ENCODE data around the gene CA12. TPM values are rescaled to one million over a fixed set of nuclear protein-coding genes. Genes with fewer than 3 reads are reported as not detected.
"Not testable (repeated sequence)": the region's sequence is repeated elsewhere in the genome, so short reads cannot be mapped to it uniquely, and the experiment has no call there.

CA12 gene
- total RNA-seq, 1 donor from 2014 or later, result 0.46 TPM

GRCh38 chr15:63331456-63331855 is 50.2 kb downstream of the CA12 start:
- no peak for DNase-seq (ENCODE audit: low spot score)

DNA sequence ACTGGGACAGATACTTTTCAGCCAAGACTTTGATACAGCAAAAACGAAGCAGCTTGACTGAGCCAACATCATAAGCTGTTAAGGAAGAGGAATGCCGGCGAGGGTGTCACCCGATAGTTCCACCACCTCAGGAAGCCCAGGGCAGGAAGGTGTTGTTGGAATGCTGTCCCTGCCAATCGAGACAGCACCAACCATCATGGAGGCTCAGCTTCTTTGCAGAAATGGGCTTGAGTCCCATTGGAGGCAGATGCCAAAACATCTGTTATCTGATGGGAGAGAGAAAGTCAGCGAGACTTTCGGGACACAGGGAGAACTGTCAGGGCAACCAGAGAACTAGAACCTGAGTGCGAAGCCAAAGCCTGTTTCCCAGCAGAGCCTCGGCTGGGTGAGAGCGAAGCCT is 50.7 kb downstream of the CA12 start:
- H3K4me1 Mint-ChIP-seq (ENCODE audit: low read depth), result peaks cover 6% of the 10 kb centered on the region
- no peaks in the 10 kb centered on the region for H3K27me3 Mint-ChIP-seq (ENCODE audit: low read depth)
- no peaks in the 10 kb centered on the region for H3K9me3 Mint-ChIP-seq
- no peak for DNase-seq (ENCODE audit: low spot score)
- no peaks in the 10 kb centered on the region for H3K36me3 Mint-ChIP-seq (ENCODE audit: low read depth)
- intact Hi-C loops (cut with micrococcal nuclease), result loop anchor here (5.0 kb wide), 1 partner anchor 71 kb away; no protein-coding TSS in a partner anchor
- no peak overlapping the region for H3K4me3 Mint-ChIP-seq (ENCODE audit: low read depth)
- no peak overlapping the region for H3K27ac Mint-ChIP-seq

More at GRCh38 chr15:63331456-63331855, 50.2 kb downstream of the CA12 start:
- Mint-ChIP-seq H3K27ac (no peak overlapping the region), H3K4me3 (ENCODE audit: low read depth) (no peak overlapping the region), H3K36me3 (ENCODE audit: low read depth) (no peaks in the 10 kb centered on the region), H3K9me3 (no peaks in the 10 kb centered on the region), H3K27me3 (ENCODE audit: low read depth) (no peaks in the 10 kb centered on the region), H3K4me1 (ENCODE audit: low read depth) (peaks cover 6% of the 10 kb centered on the region)
- intact Hi-C loops (cut with micrococcal nuclease), result loop anchor here (5.0 kb wide), 1 partner anchor 71 kb away; no protein-coding TSS in a partner anchor

DNA sequence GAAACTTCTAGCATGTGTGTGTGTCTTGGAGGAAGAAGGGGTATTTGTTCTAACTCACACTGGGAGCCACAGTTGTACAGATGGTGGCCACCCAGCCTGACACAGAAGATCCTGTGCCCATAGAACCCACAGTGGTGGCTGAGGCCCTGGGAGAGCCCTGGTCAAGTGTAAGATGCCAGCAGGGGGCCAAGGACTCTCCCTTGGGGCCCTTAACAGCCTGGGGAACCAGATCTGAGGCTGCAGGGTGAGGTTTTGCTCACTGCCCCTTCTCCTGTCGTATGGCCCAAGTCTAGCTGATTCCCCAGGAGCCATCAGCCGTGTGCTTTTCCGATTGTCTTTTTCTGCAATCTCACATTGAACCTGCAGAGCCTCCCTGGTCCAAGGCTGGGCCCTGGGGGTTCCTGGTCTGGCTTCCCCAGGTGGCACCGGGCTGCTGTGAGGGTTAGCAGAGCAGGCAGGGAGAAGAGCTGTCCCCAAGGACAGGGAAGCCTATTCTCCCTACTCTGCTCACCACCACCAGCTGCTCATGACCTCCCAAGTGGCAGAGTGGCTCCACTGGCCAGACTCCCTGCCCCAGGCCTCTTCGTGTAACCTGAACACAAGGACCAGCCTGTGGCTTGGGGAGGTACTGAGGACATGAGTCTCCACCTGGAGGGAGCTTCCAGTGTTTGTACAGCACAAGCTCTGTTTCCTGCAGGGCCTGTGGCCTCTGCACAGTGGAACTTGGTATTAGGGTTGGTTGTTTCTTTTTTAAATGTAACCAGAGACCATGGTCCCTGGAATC is 51.9 kb downstream of the CA12 start:
- Mint-ChIP-seq H3K4me3 (ENCODE audit: low read depth) (no peak overlapping the region), H3K27ac (no peak overlapping the region), H3K27me3 (ENCODE audit: low read depth) (no peaks in the 10 kb centered on the region), H3K9me3 (no peaks in the 10 kb centered on the region), H3K4me1 (ENCODE audit: low read depth) (peaks cover 9% of the 10 kb centered on the region), H3K36me3 (ENCODE audit: low read depth) (no peaks in the 10 kb centered on the region)
- DNase-seq (ENCODE audit: low spot score), result no peak
- intact Hi-C loops (cut with micrococcal nuclease), result loop anchor here (5.0 kb wide), 1 partner anchor 73 kb away; no protein-coding TSS in a partner anchor

DNA sequence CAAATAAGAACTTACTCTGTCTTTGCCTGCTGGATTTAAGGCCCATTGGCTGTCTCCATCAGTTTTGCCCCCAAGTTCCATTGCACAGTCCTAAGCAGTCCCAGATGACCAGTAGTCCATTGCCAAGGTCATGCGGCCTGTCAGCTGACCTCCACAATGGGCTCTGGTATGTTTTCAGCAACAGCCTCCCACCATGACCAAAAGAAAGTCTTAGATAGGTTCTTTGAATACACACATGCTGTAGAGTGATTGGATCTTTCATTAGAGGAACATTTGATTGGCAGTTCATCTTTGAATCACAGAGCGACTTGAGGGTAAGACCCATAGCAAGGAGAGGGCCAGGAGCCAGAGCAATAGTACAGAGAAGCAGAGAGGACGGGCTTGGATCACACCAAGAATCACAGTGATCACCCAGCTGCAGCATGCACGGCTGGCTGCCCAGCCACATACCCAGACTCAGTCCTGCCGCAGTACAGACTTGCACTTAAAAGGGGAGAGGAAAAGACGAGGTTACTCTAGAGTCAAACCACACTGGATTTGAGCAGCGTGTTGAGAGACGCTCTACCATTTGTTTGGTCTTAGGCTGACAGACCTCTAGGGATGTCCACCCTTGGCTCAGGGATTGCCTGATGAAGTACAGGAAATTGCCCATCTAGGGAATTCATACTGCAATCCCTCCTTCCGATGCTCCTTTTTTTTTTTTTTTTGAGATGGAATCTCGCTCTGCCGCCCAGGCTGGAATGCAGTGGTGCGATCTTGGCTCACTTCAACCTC is 53.8 kb downstream of the CA12 start:
- Mint-ChIP-seq H3K9me3 (no peaks in the 10 kb centered on the region), H3K4me1 (ENCODE audit: low read depth) (peaks cover 9% of the 10 kb centered on the region), H3K27me3 (ENCODE audit: low read depth) (no peaks in the 10 kb centered on the region), H3K36me3 (ENCODE audit: low read depth) (no peaks in the 10 kb centered on the region), H3K27ac (no peak overlapping the region), H3K4me3 (ENCODE audit: low read depth) (no peak overlapping the region)
- intact Hi-C loops (cut with micrococcal nuclease), result no loop called here
- DNase-seq (ENCODE audit: low spot score), result no peak

GRCh38 chr15:63324770-63325169 is 56.9 kb downstream of the CA12 start:
- Mint-ChIP-seq H3K27me3 (ENCODE audit: low read depth) (no peaks in the 10 kb centered on the region), H3K4me1 (ENCODE audit: low read depth) (peaks cover 3% of the 10 kb centered on the region)
- intact Hi-C loops (cut with micrococcal nuclease), result no loop called here

GRCh38 chr15:63323798-63324563 is 57.7 kb downstream of the CA12 start:
- Mint-ChIP-seq H3K27me3 (ENCODE audit: low read depth) (no peaks in the 10 kb centered on the region), H3K4me3 (ENCODE audit: low read depth) (no peak overlapping the region)

More at GRCh38 chr15:63324770-63325169, 56.9 kb downstream of the CA12 start:
- no peaks in the 10 kb centered on the region for H3K36me3 Mint-ChIP-seq (ENCODE audit: low read depth)
- no peak overlapping the region for H3K4me3 Mint-ChIP-seq (ENCODE audit: low read depth)
- no peaks in the 10 kb centered on the region for H3K9me3 Mint-ChIP-seq
- no peak for DNase-seq (ENCODE audit: low spot score)
- H3K27ac Mint-ChIP-seq, result no peak overlapping the region

DNA sequence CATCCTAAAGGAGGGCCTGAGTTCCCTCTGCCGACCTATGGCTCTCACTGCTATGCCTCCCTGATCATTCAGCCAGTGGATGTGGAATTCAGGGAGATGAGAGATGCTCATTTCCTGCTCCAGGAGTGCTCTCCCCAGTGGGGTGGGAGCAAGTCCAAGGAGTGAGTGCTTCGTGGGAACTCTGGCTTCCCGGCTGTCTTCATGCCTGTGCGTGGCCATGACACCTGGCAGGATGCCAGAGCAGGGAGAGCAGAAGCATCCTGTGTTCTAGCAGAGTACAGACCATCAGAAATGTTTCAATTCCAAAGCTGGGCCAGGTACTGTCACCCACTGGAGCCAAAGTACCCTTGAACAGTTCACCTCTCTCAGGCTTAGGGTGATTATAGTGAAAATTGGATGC is 59.1 kb downstream of the CA12 start:
- Mint-ChIP-seq H3K9me3 (no peaks in the 10 kb centered on the region), H3K27me3 (ENCODE audit: low read depth) (peaks cover under 1% of the 10 kb centered on the region), H3K4me1 (ENCODE audit: low read depth) (peaks cover 3% of the 10 kb centered on the region), H3K36me3 (ENCODE audit: low read depth) (no peaks in the 10 kb centered on the region), H3K4me3 (ENCODE audit: low read depth) (no peak overlapping the region), H3K27ac (no peak overlapping the region)
- intact Hi-C loops (cut with micrococcal nuclease), result no loop called here
- no peak for DNase-seq (ENCODE audit: low spot score)

More at GRCh38 chr15:63323798-63324563, 57.7 kb downstream of the CA12 start:
- Mint-ChIP-seq H3K36me3 (ENCODE audit: low read depth) (no peaks in the 10 kb centered on the region), H3K27ac (no peak overlapping the region), H3K9me3 (no peaks in the 10 kb centered on the region), H3K4me1 (ENCODE audit: low read depth) (peaks cover 3% of the 10 kb centered on the region)
- no peak for DNase-seq (ENCODE audit: low spot score)
- intact Hi-C loops (cut with micrococcal nuclease), result no loop called here

GRCh38 chr15:63321462-63321861 is 60.2 kb downstream of the CA12 start:
- H3K9me3 Mint-ChIP-seq, result no peaks in the 10 kb centered on the region
- H3K4me1 Mint-ChIP-seq (ENCODE audit: low read depth), result peaks cover 3% of the 10 kb centered on the region
- no peaks in the 10 kb centered on the region for H3K36me3 Mint-ChIP-seq (ENCODE audit: low read depth)
- no peak overlapping the region for H3K4me3 Mint-ChIP-seq (ENCODE audit: low read depth)
- no peak overlapping the region for H3K27ac Mint-ChIP-seq
- no peak for DNase-seq (ENCODE audit: low spot score)
- intact Hi-C loops (cut with micrococcal nuclease), result no loop called here
- peaks cover 4% of the 10 kb centered on the region for H3K27me3 Mint-ChIP-seq (ENCODE audit: low read depth)

DNA sequence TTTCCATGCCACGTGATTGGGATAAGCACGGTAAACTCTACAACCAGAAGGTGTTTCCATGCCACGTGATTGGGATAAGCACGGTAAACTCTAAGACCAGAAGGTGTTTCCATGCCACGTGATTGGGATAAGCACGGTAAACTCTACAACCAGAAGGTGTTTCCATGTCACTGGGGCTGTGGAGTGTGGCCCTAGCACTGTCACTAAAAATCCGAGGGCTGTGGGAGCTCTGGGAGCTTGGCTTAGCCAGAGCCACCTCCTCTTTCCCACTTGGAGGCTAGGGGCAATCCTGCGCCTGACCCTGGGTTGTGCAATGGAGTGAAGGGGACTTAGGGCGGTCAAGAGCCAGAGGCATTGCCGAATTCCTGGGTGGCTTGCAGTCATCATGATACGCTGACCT is 60.7 kb downstream of the CA12 start:
- H3K27me3 Mint-ChIP-seq (ENCODE audit: low read depth); H3K36me3 Mint-ChIP-seq (ENCODE audit: low read depth); H3K4me1 Mint-ChIP-seq (ENCODE audit: low read depth); intact Hi-C loops (cut with micrococcal nuclease); H3K4me3 Mint-ChIP-seq (ENCODE audit: low read depth); H3K9me3 Mint-ChIP-seq; H3K27ac Mint-ChIP-seq; DNase-seq (ENCODE audit: low spot score): not testable (repeated sequence)

- DNase-seq (ENCODE audit: low spot score); intact Hi-C loops (cut with micrococcal nuclease); H3K9me3 Mint-ChIP-seq; H3K27ac Mint-ChIP-seq; H3K36me3 Mint-ChIP-seq (ENCODE audit: low read depth); H3K27me3 Mint-ChIP-seq (ENCODE audit: low read depth); H3K4me1 Mint-ChIP-seq (ENCODE audit: low read depth); H3K4me3 Mint-ChIP-seq (ENCODE audit: low read depth): not testable (repeated sequence)
Measured at GRCh38 chr15:63320446-63320845, 61.2 kb downstream of the CA12 start.

GRCh38 chr15:63319065-63319464 is 62.6 kb downstream of the CA12 start:
- Mint-ChIP-seq H3K27me3 (ENCODE audit: low read depth) (peaks cover 10% of the 10 kb centered on the region), H3K4me1 (ENCODE audit: low read depth) (no peaks in the 10 kb centered on the region), H3K27ac (no peak overlapping the region), H3K9me3 (no peaks in the 10 kb centered on the region), H3K36me3 (ENCODE audit: low read depth) (no peaks in the 10 kb centered on the region), H3K4me3 (ENCODE audit: low read depth) (no peak overlapping the region)
- intact Hi-C loops (cut with micrococcal nuclease), result no loop called here
- no peak for DNase-seq (ENCODE audit: low spot score)

DNA sequence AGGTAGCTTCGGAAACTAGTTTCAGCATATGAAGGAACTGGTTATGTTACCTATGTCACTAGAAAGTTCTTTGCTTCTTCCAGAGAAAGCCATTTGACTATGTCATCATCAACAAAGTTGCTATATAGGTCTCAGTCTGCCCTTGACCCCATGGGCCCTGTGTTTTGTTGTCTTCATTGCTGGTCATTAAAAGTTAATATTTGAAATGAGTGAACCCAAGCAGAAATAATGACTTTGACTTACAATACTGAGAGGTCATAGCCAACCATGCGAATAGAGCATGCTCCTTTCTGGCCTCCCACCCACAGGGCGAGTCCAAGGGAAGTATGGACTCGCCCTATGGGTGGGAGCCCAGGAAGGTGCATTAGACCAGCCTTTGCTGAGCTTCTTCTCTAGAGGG is 63.3 kb downstream of the CA12 start:
- Mint-ChIP-seq H3K27ac (no peak overlapping the region), H3K36me3 (ENCODE audit: low read depth) (no peaks in the 10 kb centered on the region), H3K27me3 (ENCODE audit: low read depth) (peaks cover 10% of the 10 kb centered on the region), H3K9me3 (no peaks in the 10 kb centered on the region), H3K4me1 (ENCODE audit: low read depth) (no peaks in the 10 kb centered on the region), H3K4me3 (ENCODE audit: low read depth) (no peak overlapping the region)
- intact Hi-C loops (cut with micrococcal nuclease), result no loop called here
- DNase-seq (ENCODE audit: low spot score), result no peak

All from activated T-helper 2 cell treated with anti-CD3 and anti-CD28 coated beads, Interferon-gamma antibody, Interleukin-2, Interleukin-4, amounts not matched to agents 10 μg/mL and 5 μg/mL and 100 μg/mL, durations not matched to agents 14 hours and 24 hours and 36 hours (primary cell).